Keratinocyte (primary cell): ENCODE data around the gene DGKD. TPM values are rescaled to one million over a fixed set of nuclear protein-coding genes. Genes with fewer than 3 reads are reported as not detected.

Source experiments
- DNase-seq: peaks from one replicate; pipeline ENCODE4 v3.0.0-alpha.2; 2011; ENCODE audit warnings: low read depth, missing footprints, low spot score
- FAIRE-seq: peaks from 2 replicates; lab custom pipeline; 2011; peaks lifted over from hg19 to GRCh38; lab: Jason Lieb, UNC
- H2AFZ ChIP-seq: 2 replicates; pipeline ENCODE4 v1.6.0; 2012; ENCODE audit warnings: low read length, control low read depth, inconsistent platforms; ENCODE audit not compliant: control insufficient read depth
- H3K27ac ChIP-seq: 2 replicates; pipeline ENCODE4 v1.5.1; 2011; ENCODE audit warnings: low read length; ENCODE audit not compliant: control insufficient read depth, insufficient read depth
- H3K27me3 ChIP-seq: 3 replicates; pipeline ENCODE4 v1.6.0; 2011; ENCODE audit warnings: low read length; ENCODE audit not compliant: control insufficient read depth, insufficient read depth; ENCODE audit errors: extremely low read depth
- H3K36me3 ChIP-seq, 2 experiments: 2 replicates in 1 of 2; 3 replicates in 1 of 2; pipeline ENCODE4 v1.5.1; 2011; ENCODE audit warnings: low read length in 2 of 2, mild to moderate bottlenecking in 1 of 2; ENCODE audit not compliant: control insufficient read depth in 2 of 2, insufficient read depth in 2 of 2; ENCODE audit errors: extremely low read depth in 1 of 2
- H3K4me1 ChIP-seq: 3 replicates; pipeline ENCODE4 v1.5.1; 2011; ENCODE audit warnings: low read length; ENCODE audit not compliant: control insufficient read depth, insufficient read depth; ENCODE audit errors: extremely low read depth
- H3K4me2 ChIP-seq: 3 replicates; pipeline ENCODE4 v1.6.0; 2011; ENCODE audit warnings: low read depth, low read length; ENCODE audit not compliant: control insufficient read depth, insufficient read depth; ENCODE audit errors: extremely low read depth
- H3K4me3 ChIP-seq, 3 experiments: fragments of 200-600 bp in 1 of 3; sonication (generic) in 1 of 3; 2 replicates in 2 of 3; 3 replicates in 1 of 3; pipeline ENCODE4 v1.5.1; 2011 to 2016; ENCODE audit warnings: low read length in 3 of 3, mild to moderate bottlenecking in 3 of 3, control low read depth in 2 of 3, inconsistent platforms in 1 of 3, low read depth in 1 of 3, mixed read lengths in 1 of 3, mixed run types in 1 of 3, moderate library complexity in 1 of 3; ENCODE audit not compliant: control insufficient read depth in 2 of 3, insufficient read depth in 2 of 3; ENCODE audit errors: extremely low read depth in 1 of 3
- H3K79me2 ChIP-seq: 2 replicates; pipeline ENCODE4 v1.6.0; 2012; ENCODE audit warnings: low read length; ENCODE audit not compliant: control insufficient read depth, insufficient read depth
- H3K9ac ChIP-seq: 3 replicates; pipeline ENCODE4 v1.6.0; 2011; ENCODE audit warnings: low read length; ENCODE audit not compliant: control insufficient read depth, insufficient read depth; ENCODE audit errors: extremely low read depth
- H3K9me1 ChIP-seq: 3 replicates; pipeline ENCODE4 v1.6.0; 2011; ENCODE audit warnings: low read length; ENCODE audit not compliant: control insufficient read depth, insufficient read depth; ENCODE audit errors: extremely low read depth
- H3K9me3 ChIP-seq: 2 replicates; pipeline ENCODE4 v1.5.1; 2012; ENCODE audit warnings: low read depth, low read length; ENCODE audit not compliant: control insufficient read depth
- H4K20me1 ChIP-seq: 3 replicates; pipeline ENCODE4 v1.6.0; 2011; ENCODE audit warnings: low read length; ENCODE audit not compliant: control insufficient read depth, insufficient read depth; ENCODE audit errors: extremely low read depth
- EZH2 ChIP-seq: IDR thresholded peaks from one replicate; pipeline ENCODE4 v1.6.1; 2012; ENCODE audit warnings: inconsistent platforms, mild to moderate bottlenecking, low read length, moderate library complexity
- dilution Hi-C: fragments of 300-500 bp; cut with MboI; formaldehyde crosslinking; loops from one replicate; pipeline ENCODE4 v1.7.0; 2020; ENCODE audit warnings: low sequenced_read_pairs; ENCODE audit not compliant: extremely low pct_ligation_motif_present
- polyA plus RNA-seq, 5 experiments: library from polyadenylated mRNA; depleted of rRNA in 3 of 5; stranded (reverse) in 3 of 5; stranded (forward) in 1 of 5; unstranded in 1 of 5; fragments of >200 nt; gene quantifications; 1 replicate in 1 of 5; 2 replicates in 3 of 5; 3 replicates in 1 of 5; pipeline versions ENCODE4 v1.2.1 to v1.2.3, GENCODE V29; 2011 to 2012; ENCODE audit warnings: missing spikeins in 2 of 5, low read depth in 1 of 5, low replicate concordance in 1 of 5
- TF ChIP-seq, protein P1 (sequence below), 3 experiments: IDR thresholded peaks in 1 of 3; conservative IDR thresholded peaks in 1 of 3; optimal IDR thresholded peaks in 1 of 3; 2 replicates in 2 of 3; 3 replicates in 1 of 3; pipeline versions ENCODE3 to v1.5.1; 2011; ENCODE audit warnings: low read length in 3 of 3, mild to moderate bottlenecking in 3 of 3, moderate library complexity in 2 of 3, control low read depth in 1 of 3, inconsistent platforms in 1 of 3; ENCODE audit not compliant: insufficient read depth in 2 of 3; ENCODE audit errors: extremely low read depth in 1 of 3

DGKD gene
- polyA plus RNA-seq, 1 donor (not counting 4 experiments of a cell fraction or from before 2014, with no cell fraction given), result 6.1 TPM

DNA sequence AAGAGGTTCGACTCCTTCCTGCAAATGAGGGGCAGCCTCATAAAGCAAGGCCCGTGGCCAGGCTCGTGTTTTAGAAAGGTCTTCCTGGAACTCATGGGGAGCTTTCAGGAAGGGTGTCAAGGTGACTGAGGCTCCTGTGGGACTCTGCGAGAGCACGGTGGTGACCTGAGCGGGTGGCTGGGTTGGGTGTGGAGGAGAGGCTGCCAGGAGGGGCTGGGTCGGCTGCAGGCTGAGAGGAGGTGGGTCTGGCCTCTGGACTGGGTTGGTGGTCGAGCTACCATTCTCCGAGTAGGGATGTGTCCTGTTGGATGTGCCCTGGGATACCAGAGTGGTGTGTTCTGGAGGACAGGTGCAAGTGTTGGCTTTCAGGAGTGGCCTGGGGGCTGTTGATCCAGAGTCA, 86.4 kb downstream of the DGKD start:
- DNase-seq (no peak), FAIRE-seq (no peak)
- H3K9me1 ChIP-seq, result no peaks in the 10 kb centered on the region
- no peaks in the 10 kb centered on the region for H3K27me3 ChIP-seq
- no peaks in the 10 kb centered on the region for H3K79me2 ChIP-seq
- H3K9me3 ChIP-seq, result no peaks in the 10 kb centered on the region
- no peaks in the 10 kb centered on the region for H4K20me1 ChIP-seq
- H3K9ac ChIP-seq, result no peak overlapping the region
- dilution Hi-C loops, result no loop called here
- TF ChIP-seq, protein P1, sequence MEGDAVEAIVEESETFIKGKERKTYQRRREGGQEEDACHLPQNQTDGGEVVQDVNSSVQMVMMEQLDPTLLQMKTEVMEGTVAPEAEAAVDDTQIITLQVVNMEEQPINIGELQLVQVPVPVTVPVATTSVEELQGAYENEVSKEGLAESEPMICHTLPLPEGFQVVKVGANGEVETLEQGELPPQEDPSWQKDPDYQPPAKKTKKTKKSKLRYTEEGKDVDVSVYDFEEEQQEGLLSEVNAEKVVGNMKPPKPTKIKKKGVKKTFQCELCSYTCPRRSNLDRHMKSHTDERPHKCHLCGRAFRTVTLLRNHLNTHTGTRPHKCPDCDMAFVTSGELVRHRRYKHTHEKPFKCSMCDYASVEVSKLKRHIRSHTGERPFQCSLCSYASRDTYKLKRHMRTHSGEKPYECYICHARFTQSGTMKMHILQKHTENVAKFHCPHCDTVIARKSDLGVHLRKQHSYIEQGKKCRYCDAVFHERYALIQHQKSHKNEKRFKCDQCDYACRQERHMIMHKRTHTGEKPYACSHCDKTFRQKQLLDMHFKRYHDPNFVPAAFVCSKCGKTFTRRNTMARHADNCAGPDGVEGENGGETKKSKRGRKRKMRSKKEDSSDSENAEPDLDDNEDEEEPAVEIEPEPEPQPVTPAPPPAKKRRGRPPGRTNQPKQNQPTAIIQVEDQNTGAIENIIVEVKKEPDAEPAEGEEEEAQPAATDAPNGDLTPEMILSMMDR (optimal IDR thresholded peaks at IDR 0.05 in 1 of 3, IDR thresholded peaks at IDR 0.05 in 1 of 3, conservative IDR thresholded peaks at IDR 0.05 in 1 of 3; ENCODE audit: extremely low read depth in 1 of 3, insufficient read depth in 2 of 3, low read length in 3 of 3), result no peak
- TF ChIP-seq EZH2, result no peak
- no peaks in the 10 kb centered on the region for H3K4me1 ChIP-seq
- H3K4me3 ChIP-seq, result no peak overlapping the region
- no peak overlapping the region for H3K4me2 ChIP-seq
- peaks cover 2 to 10% of the 10 kb centered on the region in 2 experiments for H3K36me3 ChIP-seq
- no peak overlapping the region for H2AFZ ChIP-seq
- no peak overlapping the region for H3K27ac ChIP-seq

DNA sequence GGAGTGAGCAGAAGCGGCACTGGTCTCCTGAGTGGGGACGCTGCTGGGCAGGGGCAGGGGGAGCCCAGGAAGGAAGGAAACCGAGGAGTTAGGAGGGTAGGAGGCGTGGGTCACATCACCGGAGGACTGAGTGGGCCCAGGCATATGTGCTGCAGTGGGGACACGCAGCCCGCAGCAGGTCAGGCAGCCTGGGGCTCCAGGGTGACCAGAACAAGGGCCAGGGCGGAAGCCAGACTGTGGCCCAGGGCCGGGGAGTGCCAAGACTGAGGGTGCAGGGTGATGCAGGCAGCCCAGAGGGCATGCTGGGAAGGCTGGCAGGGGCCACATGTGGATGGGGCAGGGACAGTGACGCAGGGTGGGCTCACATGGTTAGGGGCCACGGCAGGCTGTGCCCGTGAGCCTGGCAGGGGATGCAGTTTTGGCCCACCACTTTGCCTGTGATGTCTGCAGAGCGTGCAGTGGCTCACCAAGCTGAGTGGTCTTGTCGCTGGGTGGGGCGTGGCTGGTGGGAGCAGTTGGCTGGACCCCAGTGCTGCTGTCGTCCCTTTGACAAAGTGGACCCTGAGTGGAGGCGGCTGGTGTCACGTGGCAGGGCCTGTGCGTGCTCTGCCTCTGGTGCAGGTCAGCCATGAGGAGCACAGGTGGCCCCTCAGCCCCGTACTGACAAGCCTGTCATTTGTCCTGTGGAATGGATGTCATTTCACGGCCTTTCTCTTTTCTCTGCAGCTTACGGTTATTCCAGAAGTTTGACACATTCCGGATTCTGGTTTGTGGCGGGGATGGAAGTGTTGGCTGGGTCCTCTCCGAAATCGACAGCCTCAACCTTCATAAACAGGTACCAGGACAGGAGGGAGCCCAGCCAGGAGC, 87.1 kb downstream of the DGKD start:
- Histone ChIP-seq H3K27ac (no peak overlapping the region), H3K4me2 (no peak overlapping the region), H3K9me1 (no peaks in the 10 kb centered on the region), H3K4me1 (no peaks in the 10 kb centered on the region), H2AFZ (no peak overlapping the region), H4K20me1 (no peaks in the 10 kb centered on the region), H3K36me3 (peaks cover 0 to 13% of the 10 kb centered on the region in 2 experiments), H3K9me3 (no peaks in the 10 kb centered on the region), H3K9ac (no peak overlapping the region), H3K27me3 (no peaks in the 10 kb centered on the region), H3K79me2 (no peaks in the 10 kb centered on the region), H3K4me3 (no peak overlapping the region)
- DNase-seq (no peak), FAIRE-seq (no peak)
- dilution Hi-C loops, result no loop called here
- TF ChIP-seq, protein P1 (optimal IDR thresholded peaks at IDR 0.05 in 1 of 3, IDR thresholded peaks at IDR 0.05 in 1 of 3, conservative IDR thresholded peaks at IDR 0.05 in 1 of 3; ENCODE audit: extremely low read depth in 1 of 3, insufficient read depth in 2 of 3, low read length in 3 of 3), result no peak
- TF ChIP-seq EZH2, result no peak
